Mucosa of rectum (tissue), 2 donors: ENCODE measurements around the gene SUGP2.
"Not testable (repeated sequence)": the region's sequence is repeated elsewhere in the genome, so short reads cannot be mapped to it uniquely, and the experiment has no call there.

Source experiments
- H3K27ac ChIP-seq, 2 donors: one replicate each; pipeline ENCODE4 v1.7.0; 2013; ENCODE audit warnings: inconsistent platforms in 2 of 2, low read depth in 2 of 2, low read length in 2 of 2
- H3K27me3 ChIP-seq, 2 donors: one replicate each; pipeline ENCODE4 v1.7.0; 2013; ENCODE audit warnings: low read length in 2 of 2; ENCODE audit not compliant: control insufficient read depth in 2 of 2, insufficient read depth in 2 of 2
- H3K36me3 ChIP-seq, 2 donors: one replicate each; pipeline ENCODE4 v1.7.0; 2013; ENCODE audit warnings: low read length in 2 of 2; ENCODE audit not compliant: control insufficient read depth in 2 of 2, insufficient read depth in 2 of 2
- H3K4me1 ChIP-seq, 2 donors: one replicate each; pipeline ENCODE4 v1.7.0; 2013; ENCODE audit warnings: low read length in 2 of 2, mild to moderate bottlenecking in 1 of 2; ENCODE audit not compliant: control insufficient read depth in 2 of 2, insufficient read depth in 2 of 2
- H3K4me3 ChIP-seq, 2 donors: one replicate each; pipeline ENCODE4 v1.7.0; 2013; ENCODE audit warnings: low read length in 2 of 2
- H3K9ac ChIP-seq, 2 donors: one replicate each; pipeline ENCODE4 v1.7.0; 2013; ENCODE audit warnings: low read length in 2 of 2, low read depth in 1 of 2, mild to moderate bottlenecking in 1 of 2
- H3K9me3 ChIP-seq, 2 donors: one replicate each; pipeline ENCODE4 v1.7.0; 2013; ENCODE audit warnings: low read length in 2 of 2; ENCODE audit not compliant: control insufficient read depth in 2 of 2
- donor health status: healthy.
- donor health status: Normal muscosa, but diverticular disease.

Gene SUGP2

DNA sequence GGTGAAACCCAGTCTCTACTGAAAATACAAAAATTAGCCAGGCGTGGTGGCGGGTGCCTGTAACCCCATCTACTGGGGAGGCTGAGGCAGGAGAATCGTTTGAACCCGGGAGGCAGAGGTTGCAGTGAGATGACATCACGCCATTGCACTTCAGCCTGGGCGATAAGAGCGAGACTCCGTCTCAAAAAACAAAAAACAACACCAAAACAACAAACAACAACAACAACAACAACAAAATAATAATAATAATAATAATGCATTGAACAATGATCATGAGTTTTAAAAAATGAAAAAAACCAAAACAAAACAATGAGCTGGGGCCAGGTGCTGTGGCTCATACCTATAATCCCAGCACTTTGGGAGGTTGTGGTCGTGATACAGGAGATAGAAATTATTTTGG lies 69.2 kb downstream of the SUGP2 start:
- Histone ChIP-seq H3K27ac (no peak overlapping the region), H3K4me3 (no peak overlapping the region), H3K27me3 (peaks cover 0 to 2% of the 10 kb centered on the region in 2 donors), H3K9ac (no peak overlapping the region), H3K36me3 (no peaks in the 10 kb centered on the region), H3K4me1 (no peaks in the 10 kb centered on the region), H3K9me3 (no peaks in the 10 kb centered on the region)

DNA sequence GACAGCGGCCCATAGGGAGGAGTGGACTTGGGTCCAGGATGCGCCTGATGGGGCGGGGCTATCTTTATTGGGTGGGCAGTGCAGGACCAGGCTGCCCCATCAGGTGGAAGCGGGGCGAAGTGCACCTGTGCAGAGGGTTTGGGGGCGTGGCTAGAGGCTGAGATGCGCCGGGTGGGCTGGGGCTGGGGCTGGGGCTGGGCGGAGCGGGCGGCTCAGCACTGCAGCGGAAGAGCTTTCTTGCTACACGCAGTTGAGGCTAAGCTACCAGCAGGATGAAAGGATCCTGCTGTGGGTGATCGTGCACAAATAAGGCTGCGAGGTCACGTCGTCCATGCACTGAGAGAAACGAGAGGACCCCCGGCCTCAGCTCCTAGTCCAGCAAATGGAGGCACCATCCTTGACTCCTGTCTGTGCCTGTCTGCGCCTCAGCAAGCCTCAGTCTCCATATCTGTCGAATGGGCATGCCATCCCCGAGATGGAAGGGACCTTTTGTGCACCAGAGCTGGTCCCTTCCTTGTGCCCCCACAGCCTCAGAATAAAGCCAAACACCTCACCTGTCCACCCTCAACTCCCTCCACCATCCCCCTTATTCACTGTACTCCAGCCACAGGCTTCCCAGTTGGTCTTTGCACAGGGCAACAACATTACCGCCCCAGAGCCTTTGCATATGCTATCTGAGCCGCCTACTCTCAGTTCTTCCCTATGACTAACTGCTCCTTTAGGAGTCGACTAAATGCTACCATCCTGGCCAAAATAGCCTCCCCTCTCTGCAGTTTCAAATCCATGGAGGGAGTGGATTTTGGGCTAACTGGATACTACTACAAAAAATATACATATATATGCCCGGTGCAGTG lies 71.3 kb downstream of the SUGP2 start:
- Histone ChIP-seq H3K9me3 (no peaks in the 10 kb centered on the region), H3K36me3 (no peaks in the 10 kb centered on the region), H3K4me1 (no peaks in the 10 kb centered on the region), H3K9ac (no peak overlapping the region), H3K27ac (no peak overlapping the region), H3K4me3 (no peak overlapping the region), H3K27me3 (peaks cover 0 to 2% of the 10 kb centered on the region in 2 donors)

DNA sequence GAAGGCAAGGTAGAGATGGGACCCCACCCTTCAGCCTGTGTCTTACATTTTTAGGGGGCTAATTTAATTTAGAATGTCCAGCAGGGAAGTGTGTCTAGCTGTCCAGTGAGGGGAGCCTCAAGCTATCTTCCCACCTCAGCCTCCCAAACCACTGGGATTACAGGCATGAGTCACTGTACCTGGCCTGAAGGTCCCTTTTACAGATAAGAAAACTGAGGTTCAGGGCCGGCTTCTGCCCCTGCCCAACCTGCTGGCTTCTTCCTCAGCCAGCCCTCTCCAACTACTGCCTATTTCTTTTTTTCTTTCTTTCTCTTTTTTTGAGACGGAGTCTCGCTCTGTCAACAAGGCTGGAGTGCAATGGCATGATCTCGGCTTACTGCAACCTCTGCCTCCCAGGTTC lies 72.9 kb downstream of the SUGP2 start:
- Histone ChIP-seq H3K4me3 (no peak overlapping the region), H3K27me3 (peaks cover 0 to 2% of the 10 kb centered on the region in 2 donors), H3K36me3 (no peaks in the 10 kb centered on the region), H3K4me1 (no peaks in the 10 kb centered on the region), H3K9ac (no peak overlapping the region), H3K27ac (no peak overlapping the region), H3K9me3 (no peaks in the 10 kb centered on the region)

DNA sequence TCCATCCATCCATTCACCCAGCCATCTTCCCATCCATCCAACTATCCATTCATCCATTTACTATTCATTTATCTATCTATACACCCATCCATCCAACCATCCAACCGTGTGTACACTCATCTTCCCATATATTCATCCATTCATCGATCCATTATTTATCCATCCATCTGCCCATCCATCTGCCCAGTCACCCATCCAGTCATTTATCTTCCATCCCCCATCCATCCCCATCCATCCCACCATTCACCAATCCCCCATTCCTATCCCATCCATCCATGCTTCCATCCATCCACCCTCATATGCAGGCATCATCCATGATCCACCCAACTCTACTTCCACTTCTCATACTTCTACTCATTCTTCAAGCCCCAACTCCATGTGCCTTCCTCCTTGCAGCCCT lies 78.3 kb downstream of the SUGP2 start:
- Histone ChIP-seq H3K9me3 (no peaks in the 10 kb centered on the region), H3K9ac (no peak overlapping the region), H3K4me1 (no peaks in the 10 kb centered on the region), H3K36me3 (no peaks in the 10 kb centered on the region), H3K27ac (no peak overlapping the region), H3K4me3 (no peak overlapping the region), H3K27me3 (no peaks in the 10 kb centered on the region)

DNA sequence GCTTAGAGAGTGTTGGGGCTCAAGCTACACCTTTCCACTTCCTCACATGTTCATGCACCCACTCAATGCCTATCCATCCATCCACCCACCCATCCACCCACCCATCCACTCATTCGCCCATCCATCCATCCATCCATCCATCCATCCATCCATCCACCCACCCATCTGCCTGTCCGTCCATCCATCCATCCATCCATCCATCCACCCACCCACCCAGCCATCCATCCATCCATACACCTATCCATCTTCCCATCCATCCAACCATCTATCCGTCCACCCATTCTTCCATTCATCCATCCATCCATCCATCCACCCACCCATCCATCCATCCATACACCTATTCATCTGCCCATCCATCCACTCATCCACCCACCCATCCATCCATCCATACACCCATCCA lies 79.2 kb downstream of the SUGP2 start:
- no peaks in the 10 kb centered on the region for H3K4me1 ChIP-seq
- H3K36me3 ChIP-seq, result no peaks in the 10 kb centered on the region
- no peak overlapping the region for H3K9ac ChIP-seq
- no peaks in the 10 kb centered on the region for H3K27me3 ChIP-seq
- H3K4me3 ChIP-seq, result no peak overlapping the region
- no peaks in the 10 kb centered on the region for H3K9me3 ChIP-seq
- no peak overlapping the region for H3K27ac ChIP-seq

DNA sequence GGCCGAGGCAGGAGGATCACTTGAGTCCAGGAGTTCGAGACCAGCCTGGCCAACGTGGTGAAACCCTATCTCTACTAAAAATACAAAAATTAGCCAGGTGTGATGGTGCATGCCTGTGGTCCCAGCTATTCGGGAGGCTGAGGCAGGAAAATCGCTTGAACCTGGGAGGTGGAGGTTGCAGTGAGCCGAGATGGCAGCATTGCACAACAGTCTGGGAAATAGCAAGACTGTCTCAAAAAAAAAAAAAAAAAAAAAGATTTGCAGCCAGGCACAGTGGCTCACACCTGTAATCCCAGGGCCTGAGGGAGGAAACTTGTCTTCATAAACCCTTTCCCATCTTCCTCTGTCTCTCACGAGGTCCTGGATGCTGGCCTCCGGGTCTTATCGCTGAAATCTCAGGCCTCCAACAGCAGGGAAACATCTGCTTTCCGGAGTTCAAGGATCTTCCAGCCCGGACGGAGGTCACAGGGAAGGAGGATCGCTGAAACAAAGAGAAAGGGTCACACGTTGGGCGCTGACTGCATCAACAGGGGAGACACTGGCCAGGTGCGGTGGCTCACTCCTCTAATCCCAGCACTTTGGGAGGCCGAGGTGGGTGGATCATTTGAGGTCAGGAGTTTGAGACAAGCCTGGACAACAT lies 80.8 kb downstream of the SUGP2 start:
- not testable (repeated sequence) for H3K36me3 ChIP-seq, H3K9ac ChIP-seq, H3K4me1 ChIP-seq, H3K4me3 ChIP-seq, H3K27me3 ChIP-seq, H3K27ac ChIP-seq, H3K9me3 ChIP-seq

DNA sequence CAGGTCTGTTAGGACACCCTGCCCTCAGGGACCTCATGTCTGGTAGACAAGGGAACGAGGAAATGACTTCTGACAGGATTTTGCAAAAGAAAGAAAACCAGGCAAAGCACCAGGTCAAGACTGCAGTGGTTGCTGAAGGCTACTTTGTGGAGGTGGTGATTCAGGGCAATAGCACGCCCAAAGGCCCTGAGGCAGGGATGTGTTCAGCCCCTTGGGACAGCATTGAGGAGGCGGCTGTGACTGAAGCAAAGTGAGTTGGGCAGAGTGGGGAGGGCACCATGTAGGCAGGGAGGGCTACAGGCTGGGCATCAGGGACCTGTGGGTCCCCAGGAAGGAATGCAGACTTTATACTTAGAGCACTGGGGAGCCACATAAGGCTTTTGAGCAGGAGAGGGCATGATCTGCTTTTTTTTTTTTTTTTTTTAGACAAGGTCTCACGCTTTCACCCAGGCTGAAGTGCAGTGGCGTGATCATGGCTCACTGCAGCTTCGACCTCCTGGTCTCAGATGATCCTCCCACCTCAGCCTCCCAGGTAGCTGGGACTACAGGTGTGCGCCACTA lies 81.5 kb downstream of the SUGP2 start:
- no peaks in the 10 kb centered on the region for H3K9me3 ChIP-seq

DNA sequence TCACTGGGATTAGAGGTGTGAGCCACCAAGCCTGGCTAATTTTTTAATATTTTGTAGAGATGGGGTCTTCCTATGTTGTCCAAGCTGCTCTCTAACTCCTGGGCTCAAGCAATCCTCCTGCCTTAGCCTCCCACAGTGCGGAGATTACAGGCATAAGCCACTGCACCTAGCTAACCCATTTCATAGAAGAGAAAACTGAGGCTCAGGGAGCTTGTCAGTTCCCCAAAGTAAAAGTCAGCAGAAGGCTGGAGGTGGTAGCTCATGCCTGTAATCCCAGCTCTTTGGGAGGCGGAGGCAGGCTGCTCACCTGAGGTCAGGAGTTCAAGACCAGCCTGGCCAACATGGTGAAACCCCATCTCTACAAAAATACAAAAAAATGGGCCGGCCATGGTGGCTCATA lies 83.5 kb downstream of the SUGP2 start:
- Histone ChIP-seq H3K27ac (no peak overlapping the region), H3K36me3 (no peaks in the 10 kb centered on the region), H3K27me3 (peaks cover 0 to 2% of the 10 kb centered on the region in 2 donors), H3K9me3 (no peaks in the 10 kb centered on the region), H3K9ac (no peak overlapping the region), H3K4me1 (no peaks in the 10 kb centered on the region), H3K4me3 (no peak overlapping the region)

More for the DNA sequence above, 81.5 kb downstream of the SUGP2 start:
- Histone ChIP-seq H3K27me3 (no peaks in the 10 kb centered on the region), H3K27ac (no peak overlapping the region), H3K4me1 (no peaks in the 10 kb centered on the region), H3K4me3 (no peak overlapping the region), H3K36me3 (no peaks in the 10 kb centered on the region), H3K9ac (no peak overlapping the region)

DNA sequence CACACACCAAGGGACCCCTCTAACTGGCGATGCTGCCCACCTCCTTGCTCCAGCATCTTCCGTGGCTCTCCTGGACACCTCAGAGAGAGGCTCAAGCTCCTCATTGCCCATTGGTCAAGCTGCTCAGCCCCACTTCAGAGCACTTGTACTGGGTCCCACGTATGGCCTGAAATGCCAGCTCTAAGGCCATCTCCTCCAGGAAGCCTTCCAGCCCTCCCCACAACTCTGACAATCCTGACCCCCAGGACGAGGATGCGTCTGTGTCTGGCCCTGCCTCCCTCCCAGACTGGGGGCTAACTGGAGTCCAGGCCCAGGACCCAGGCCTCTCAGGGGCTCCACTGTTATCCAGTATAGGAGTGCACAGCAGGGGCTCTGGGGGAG lies 84.4 kb downstream of the SUGP2 start:
- Histone ChIP-seq H3K27me3 (peaks cover 0 to 2% of the 10 kb centered on the region in 2 donors), H3K4me1 (no peaks in the 10 kb centered on the region), H3K4me3 (no peak overlapping the region), H3K9ac (no peak overlapping the region), H3K27ac (no peak overlapping the region), H3K36me3 (no peaks in the 10 kb centered on the region), H3K9me3 (no peaks in the 10 kb centered on the region)
